GM23338 (cell line): ENCODE data around the gene DDI2. TPM values are rescaled to one million over a fixed set of nuclear protein-coding genes. Genes with fewer than 3 reads are reported as not detected.

Experiments used
- ATAC-seq: fragments of 200-7000 bp; cut with Tn5 transposase; 3 replicates; pipeline ENCODE4 v1.9.1; 2020
- DNase-seq: peaks from one replicate; pipeline ENCODE4 v3.0.0-alpha.2; 2015; ENCODE audit warnings: low spot score
- H2AFZ ChIP-seq: fragments of 200-600 bp; sonication (generic); 2 replicates; pipeline ENCODE4 v1.8.0; 2016; ENCODE audit warnings: antibody characterized with exemption, mild to moderate bottlenecking, moderate library complexity
- H3F3A ChIP-seq: fragments of 200-600 bp; sonication (generic); replicated peaks from 2 replicates; pipeline ENCODE4 v1.8.0; 2017; ENCODE audit warnings: antibody characterized with exemption, mixed run types, low read depth
- H3K27ac ChIP-seq: fragments of 200-600 bp; sonication (generic); 2 replicates; pipeline ENCODE4 v1.6.1; 2016; ENCODE audit warnings: low read depth
- H3K27me3 ChIP-seq: fragments of 200-600 bp; sonication (generic); 2 replicates; pipeline ENCODE4 v1.8.0; 2016; ENCODE audit warnings: mild to moderate bottlenecking, mixed run types, moderate library complexity; ENCODE audit not compliant: insufficient read depth
- H3K36me3 ChIP-seq: fragments of 200-600 bp; sonication (generic); 2 replicates; pipeline ENCODE4 v1.8.0; 2016; ENCODE audit warnings: mild to moderate bottlenecking; ENCODE audit not compliant: insufficient read depth
- H3K4me1 ChIP-seq: fragments of 200-600 bp; sonication (generic); 2 replicates; pipeline ENCODE4 v1.8.0; 2016; ENCODE audit warnings: mild to moderate bottlenecking, moderate library complexity; ENCODE audit not compliant: insufficient read depth
- H3K4me2 ChIP-seq: fragments of 200-600 bp; sonication (generic); 2 replicates; pipeline ENCODE4 v1.7.1; 2017; ENCODE audit warnings: mixed run types
- H3K4me3 ChIP-seq: fragments of 200-600 bp; sonication (generic); 2 replicates; pipeline ENCODE4 v1.6.1; 2016; ENCODE audit warnings: mixed run types
- H3K79me2 ChIP-seq: fragments of 200-600 bp; sonication (generic); replicated peaks from 2 replicates; pipeline ENCODE4 v1.8.0; 2017; ENCODE audit warnings: mild to moderate bottlenecking; ENCODE audit not compliant: insufficient read depth
- H3K9me2 ChIP-seq: fragments of 200-600 bp; sonication (generic); 2 replicates; pipeline ENCODE4 v1.8.0; 2017; ENCODE audit not compliant: insufficient read depth
- H4K20me1 ChIP-seq: fragments of 200-600 bp; sonication (generic); replicated peaks from 2 replicates; pipeline ENCODE4 v1.8.0; 2017; ENCODE audit warnings: mild to moderate bottlenecking; ENCODE audit not compliant: insufficient read depth
- H3K27ac Mint-ChIP-seq: 2 replicates; pipeline ENCODE4 v1.8.0; 2020; ENCODE audit warnings: inconsistent platforms, mild to moderate bottlenecking, moderate library complexity, mixed read lengths
- H3K27me3 Mint-ChIP-seq: 3 replicates; pipeline ENCODE4 v1.8.0; 2022; ENCODE audit warnings: low read depth, mild to moderate bottlenecking, moderate library complexity, mixed read lengths, inconsistent platforms; ENCODE audit not compliant: insufficient read depth, poor library complexity
- H3K36me3 Mint-ChIP-seq: 3 replicates; pipeline ENCODE4 v1.8.0; 2021; ENCODE audit warnings: low read depth, mild to moderate bottlenecking, inconsistent platforms, moderate library complexity, mixed read lengths
- H3K4me1 Mint-ChIP-seq: 3 replicates; pipeline ENCODE4 v1.8.0; 2020; ENCODE audit warnings: mild to moderate bottlenecking, inconsistent platforms, mixed read lengths
- H3K4me3 Mint-ChIP-seq: 3 replicates; pipeline ENCODE4 v1.8.0; 2021; ENCODE audit warnings: moderate library complexity, mild to moderate bottlenecking, inconsistent platforms, mixed read lengths
- H3K9me3 Mint-ChIP-seq: 3 replicates; pipeline ENCODE4 v1.8.0; 2020; ENCODE audit warnings: moderate library complexity, mild to moderate bottlenecking, inconsistent platforms, mixed read lengths
- CTCF ChIP-seq, 2 experiments: fragments of 200-600 bp in 1 of 2; sonication (generic) in 1 of 2; conservative IDR thresholded peaks; 2 replicates each; pipeline versions ENCODE4 v1.5.1 to v1.6.1; 2016 to 2017; ENCODE audit warnings: antibody characterized with exemption in 2 of 2, low read depth in 2 of 2, mild to moderate bottlenecking in 2 of 2, moderate library complexity in 1 of 2
- ETS1 ChIP-seq: IDR thresholded peaks from 2 replicates; pipeline ENCODE4 v1.6.1; 2016; ENCODE audit warnings: antibody characterized with exemption
- EZH2phosphoT487 ChIP-seq: fragments of 200-600 bp; sonication (generic); IDR thresholded peaks from one replicate; pipeline ENCODE4 v1.8.1; 2018; ENCODE audit warnings: antibody characterized with exemption; ENCODE audit not compliant: unreplicated experiment
- JUNB ChIP-seq: IDR thresholded peaks from one replicate; pipeline ENCODE4 v1.6.1; 2016; ENCODE audit warnings: antibody characterized with exemption; ENCODE audit not compliant: unreplicated experiment
- NANOG ChIP-seq: IDR thresholded peaks from 2 replicates; pipeline ENCODE4 v1.6.1; 2016; ENCODE audit warnings: antibody characterized with exemption, borderline replicate concordance
- POLR2AphosphoS5 ChIP-seq: IDR thresholded peaks from 2 replicates; pipeline ENCODE4 v1.6.1; 2016; ENCODE audit warnings: antibody characterized with exemption, low read depth
- STAT1 ChIP-seq: IDR thresholded peaks from one replicate; pipeline ENCODE4 v1.6.1; 2016; ENCODE audit warnings: antibody characterized with exemption; ENCODE audit not compliant: unreplicated experiment
- ZNF114 ChIP-seq: fragments of 250-450 bp; sonication (Bioruptor Pico); IDR thresholded peaks from 2 replicates; pipeline ENCODE4 v1.5.0; 2020; ENCODE audit warnings: mild to moderate bottlenecking, moderate library complexity
- ZNF331 ChIP-seq: fragments of 250-450 bp; sonication (Bioruptor Pico); IDR thresholded peaks from 2 replicates; pipeline ENCODE4 v1.5.0; 2020; ENCODE audit warnings: low read depth, mild to moderate bottlenecking, moderate library complexity
- ZNF462 ChIP-seq: fragments of 250-450 bp; sonication (Bioruptor Pico); IDR thresholded peaks from 2 replicates; pipeline ENCODE4 v1.5.0; 2020; ENCODE audit warnings: mild to moderate bottlenecking, moderate library complexity
- polyA plus RNA-seq: library from polyadenylated mRNA; unstranded; fragments of >200 nt; fragmentation: Nextera tagmentation; extraction: Ambion mirVana; gene quantifications from 2 replicates; pipeline ENCODE4 v1.2.1, GENCODE V29; 2016
- total RNA-seq: library from RNA; depleted of rRNA; stranded (reverse); fragments of >200 nt; shearing (Covaris generic); gene quantifications from 2 replicates; pipeline ENCODE4 v1.2.3, GENCODE V29; 2014

The DDI2 gene
- total and polyA plus RNA-seq, 2 experiments from 2014 or later = 8.0 to 43.3 TPM

GRCh38 chr1:15676010-15676409 lies 58.8 kb downstream of the DDI2 start:
- Histone ChIP-seq H3K4me3 (no peak overlapping the region), H2AFZ (no peak overlapping the region), H3K9me2 (no peaks in the 10 kb centered on the region), H3K36me3 (no peaks in the 10 kb centered on the region), H3F3A (0 out of 2 replicates have a peak, but pooled peaks cover 2% of the 10 kb centered on the region), H3K4me1 (no peaks in the 10 kb centered on the region), H4K20me1 (no peaks in the 10 kb centered on the region; the same call in 1 of the 2 replicates), H3K79me2 (no peaks in the 10 kb centered on the region), H3K27ac (no peak overlapping the region), H3K4me2 (no peak overlapping the region), H3K27me3 (no peaks in the 10 kb centered on the region)
- Mint-ChIP-seq H3K27ac (no peak overlapping the region), H3K27me3 (peaks cover 9% of the 10 kb centered on the region), H3K36me3 (peaks cover 7% of the 10 kb centered on the region; the same call in 1 of the 3 replicates), H3K9me3 (peaks cover 19% of the 10 kb centered on the region), H3K4me1 (peaks cover 5% of the 10 kb centered on the region), H3K4me3 (no peak overlapping the region)
- no peak for ATAC-seq
- no peak for TF ChIP-seq ZNF114
- no peak for TF ChIP-seq ETS1
- TF ChIP-seq POLR2AphosphoS5 = no peak
- no peak for TF ChIP-seq CTCF (conservative IDR thresholded peaks at IDR 0.05; ENCODE audit: low read depth in 2 of 2)
- TF ChIP-seq ZNF331 (CRISPR knock-in tag) = no peak
- no peak for DNase-seq

- ATAC-seq (peak; percentile 39; the same call in 2 of the 3 replicates), DNase-seq (peak; percentile 55)
- Mint-ChIP-seq H3K36me3 (peaks cover 7% of the 10 kb centered on the region; the same call in 1 of the 3 replicates), H3K27me3 (peaks cover 5% of the 10 kb centered on the region), H3K4me1 (peaks cover 8% of the 10 kb centered on the region), H3K4me3 (no peak overlapping the region), H3K9me3 (peaks cover 19% of the 10 kb centered on the region), H3K27ac (no peak overlapping the region)
- no peak overlapping the region for H2AFZ ChIP-seq
- H3K4me2 ChIP-seq = no peak overlapping the region
- H3K79me2 ChIP-seq = no peaks in the 10 kb centered on the region
- H3K27me3 ChIP-seq = no peaks in the 10 kb centered on the region
- no peaks in the 10 kb centered on the region; the same call in 1 of the 2 replicates for H4K20me1 ChIP-seq
- H3K4me3 ChIP-seq = no peak overlapping the region
- no peaks in the 10 kb centered on the region for H3K36me3 ChIP-seq
- 0 out of 2 replicates have a peak, but pooled peaks cover 2% of the 10 kb centered on the region for H3F3A ChIP-seq
- H3K27ac ChIP-seq = no peak overlapping the region
- no peaks in the 10 kb centered on the region for H3K4me1 ChIP-seq
- H3K9me2 ChIP-seq = no peaks in the 10 kb centered on the region
- TF ChIP-seq NANOG = no peak
- TF ChIP-seq ZNF114 = no peak
- no peak for TF ChIP-seq JUNB
- no peak for TF ChIP-seq EZH2phosphoT487
- TF ChIP-seq ZNF331 (CRISPR knock-in tag) = no peak
- TF ChIP-seq ZNF462 (CRISPR knock-in tag) = no peak
- TF ChIP-seq POLR2AphosphoS5 = no peak
- TF ChIP-seq STAT1 = no peak
Measured at GRCh38 chr1:15676688-15677661, 59.7 kb downstream of the DDI2 start.
